ENCODE measurements around the gene KIF13A. TPM values are rescaled to one million over a fixed set of nuclear protein-coding genes. Genes with fewer than 3 reads are reported as not detected.

Gene KIF13A
- total RNA-seq, 1 donor from 2014 or later, result 38.4 TPM

DNA sequence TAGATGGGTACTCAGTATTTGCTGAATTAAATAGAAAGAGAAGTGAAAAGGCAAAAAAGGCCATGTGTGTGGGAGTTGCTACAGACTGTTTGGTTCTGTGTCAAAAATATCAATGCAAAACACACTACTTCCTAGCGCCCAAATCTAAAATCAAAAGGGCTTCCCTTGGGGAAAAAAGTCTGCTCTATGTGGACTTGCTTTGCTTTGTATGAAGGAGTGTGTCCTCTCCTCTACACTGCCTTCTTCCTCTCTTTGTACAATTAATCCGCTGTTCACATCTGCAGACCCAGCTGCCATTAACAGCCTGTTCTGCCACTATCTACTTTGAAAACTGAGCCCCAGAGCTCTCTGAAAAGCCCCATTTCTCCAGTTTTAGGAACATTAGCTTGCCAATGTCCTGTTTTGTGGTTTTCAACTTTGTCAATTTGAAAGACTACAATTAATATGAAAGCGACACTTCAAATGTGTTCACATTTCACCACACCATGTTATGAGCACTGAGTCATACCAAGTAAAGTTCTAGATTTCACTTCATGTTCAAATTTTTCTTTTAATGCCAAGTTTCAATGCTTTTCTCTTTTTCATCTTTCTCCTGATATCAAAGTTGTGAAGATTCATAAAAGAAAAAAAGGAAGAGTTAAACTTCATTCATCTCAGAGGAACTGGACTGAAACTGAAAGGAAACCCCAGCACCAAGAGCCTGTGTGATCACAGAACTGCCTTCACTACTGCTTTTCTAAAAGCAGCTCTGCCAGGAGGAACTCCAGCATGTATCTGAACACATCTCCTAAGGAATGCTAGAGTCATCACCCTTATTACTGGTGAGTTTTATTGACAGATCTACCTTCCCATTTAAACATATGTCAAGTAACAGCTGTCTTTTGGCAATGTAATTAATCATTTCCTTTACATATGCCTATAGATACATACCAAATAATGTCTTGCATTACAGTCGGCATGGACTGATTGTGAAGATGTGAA, 102.6 kb downstream of the KIF13A start:
- DNase-seq (ENCODE audit: low read depth), result peak; percentile 47
- Histone ChIP-seq H3K4me2 (ENCODE audit: low read length) (peak overlapping the region; percentile 24), H3K9me3 (ENCODE audit: insufficient read depth, low read depth, low read length) (no peaks in the 10 kb centered on the region)

DNA sequence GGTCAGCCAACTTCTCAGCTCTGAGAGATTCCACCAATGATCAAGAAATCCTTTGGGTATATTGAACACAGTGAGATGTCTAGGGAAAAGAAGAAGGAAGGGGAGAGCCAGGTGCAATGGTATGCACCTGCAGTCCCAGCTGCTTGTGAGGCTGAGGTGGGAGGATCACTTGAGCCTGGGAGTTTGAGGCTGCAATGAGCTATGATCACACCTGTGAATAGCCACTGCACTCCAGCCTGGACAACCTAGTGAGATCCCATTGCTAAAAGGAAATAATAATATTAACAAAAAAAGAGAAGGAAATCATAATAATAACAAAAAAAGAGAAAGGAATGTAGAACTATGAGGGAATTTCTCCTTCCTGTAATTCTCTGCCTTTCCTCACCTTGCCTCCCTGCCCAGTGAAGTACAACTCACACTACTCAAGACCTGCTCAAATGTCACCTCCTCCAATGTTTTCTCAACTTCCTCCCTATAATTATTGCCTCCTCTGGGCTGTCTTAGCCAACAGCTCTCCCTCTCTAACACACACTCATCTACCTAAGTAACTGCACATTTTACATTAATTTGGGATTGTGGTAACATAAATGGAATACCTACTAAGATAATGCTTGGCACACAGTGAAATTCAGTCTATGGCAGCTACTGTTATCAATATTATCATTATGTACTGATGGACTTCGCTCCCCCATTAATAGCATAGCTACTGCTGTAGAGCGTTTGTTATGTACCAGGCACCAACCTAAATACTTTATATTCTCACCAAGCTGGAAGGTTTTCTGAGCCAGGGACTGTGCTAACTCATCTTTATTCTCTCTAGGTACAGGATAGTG, 103.6 kb downstream of the KIF13A start:
- Histone ChIP-seq H4K20me1 (ENCODE audit: insufficient read depth, low read length) (no peaks in the 10 kb centered on the region), H3K4me2 (ENCODE audit: low read length) (no peak overlapping the region), H2AFZ (ENCODE audit: low read depth, low read length) (no peak overlapping the region), H3K9ac (ENCODE audit: low read length) (no peak overlapping the region), H3K9me3 (ENCODE audit: insufficient read depth, low read depth, low read length) (no peaks in the 10 kb centered on the region), H3K4me3 (ENCODE audit: insufficient read depth, low read depth, low read length) (no peak overlapping the region), H3K27me3 (ENCODE audit: insufficient read depth, low read length) (no peaks in the 10 kb centered on the region), H3K27ac (ENCODE audit: low read depth, low read length) (no peak overlapping the region), H3K4me1 (ENCODE audit: insufficient read depth, low read length) (peaks cover 24% of the 10 kb centered on the region), H3K36me3 (ENCODE audit: insufficient read depth, low read length) (no peaks in the 10 kb centered on the region), H3K79me2 (ENCODE audit: insufficient read depth, low read length) (peaks cover 9% of the 10 kb centered on the region)
- TF ChIP-seq, protein P1, sequence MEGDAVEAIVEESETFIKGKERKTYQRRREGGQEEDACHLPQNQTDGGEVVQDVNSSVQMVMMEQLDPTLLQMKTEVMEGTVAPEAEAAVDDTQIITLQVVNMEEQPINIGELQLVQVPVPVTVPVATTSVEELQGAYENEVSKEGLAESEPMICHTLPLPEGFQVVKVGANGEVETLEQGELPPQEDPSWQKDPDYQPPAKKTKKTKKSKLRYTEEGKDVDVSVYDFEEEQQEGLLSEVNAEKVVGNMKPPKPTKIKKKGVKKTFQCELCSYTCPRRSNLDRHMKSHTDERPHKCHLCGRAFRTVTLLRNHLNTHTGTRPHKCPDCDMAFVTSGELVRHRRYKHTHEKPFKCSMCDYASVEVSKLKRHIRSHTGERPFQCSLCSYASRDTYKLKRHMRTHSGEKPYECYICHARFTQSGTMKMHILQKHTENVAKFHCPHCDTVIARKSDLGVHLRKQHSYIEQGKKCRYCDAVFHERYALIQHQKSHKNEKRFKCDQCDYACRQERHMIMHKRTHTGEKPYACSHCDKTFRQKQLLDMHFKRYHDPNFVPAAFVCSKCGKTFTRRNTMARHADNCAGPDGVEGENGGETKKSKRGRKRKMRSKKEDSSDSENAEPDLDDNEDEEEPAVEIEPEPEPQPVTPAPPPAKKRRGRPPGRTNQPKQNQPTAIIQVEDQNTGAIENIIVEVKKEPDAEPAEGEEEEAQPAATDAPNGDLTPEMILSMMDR (IDR thresholded peaks at IDR 0.05; ENCODE audit: insufficient read depth, low read depth, low read length), result no peak
- no peak for TF ChIP-seq EZH2 (IDR thresholded peaks at IDR 0.05; ENCODE audit: insufficient read depth, low read length)
- no peaks in the 10 kb centered on the region for H3K9me3 Mint-ChIP-seq (ENCODE audit: unreplicated experiment)
- DNase-seq (ENCODE audit: low read depth) (no peak), FAIRE-seq (no peak)
- H3K36me3 Mint-ChIP-seq (ENCODE audit: low read depth, unreplicated experiment), result peaks cover 4% of the 10 kb centered on the region
- peaks cover 18% of the 10 kb centered on the region for H3K4me1 Mint-ChIP-seq (ENCODE audit: low read depth, unreplicated experiment)
- H3K27me3 Mint-ChIP-seq (ENCODE audit: low read depth, unreplicated experiment), result no peaks in the 10 kb centered on the region
- H3K4me3 Mint-ChIP-seq (ENCODE audit: unreplicated experiment), result no peak overlapping the region
- peak overlapping the region; percentile 80 for H3K27ac Mint-ChIP-seq (ENCODE audit: unreplicated experiment)

More for the DNA sequence above, 102.6 kb downstream of the KIF13A start:
- peaks cover 16% of the 10 kb centered on the region for H3K4me1 Mint-ChIP-seq (ENCODE audit: low read depth, unreplicated experiment)
- Histone ChIP-seq H3K4me3 (ENCODE audit: insufficient read depth, low read depth, low read length) (no peak overlapping the region), H2AFZ (ENCODE audit: low read depth, low read length) (no peak overlapping the region), H3K27ac (ENCODE audit: low read depth, low read length) (peak overlapping the region; percentile 0), H3K36me3 (ENCODE audit: insufficient read depth, low read length) (no peaks in the 10 kb centered on the region), H3K4me1 (ENCODE audit: insufficient read depth, low read length) (peaks cover 20% of the 10 kb centered on the region), H3K9ac (ENCODE audit: low read length) (no peak overlapping the region), H3K27me3 (ENCODE audit: insufficient read depth, low read length) (no peaks in the 10 kb centered on the region), H3K79me2 (ENCODE audit: insufficient read depth, low read length) (peaks cover 9% of the 10 kb centered on the region), H4K20me1 (ENCODE audit: insufficient read depth, low read length) (no peaks in the 10 kb centered on the region)
- H3K36me3 Mint-ChIP-seq (ENCODE audit: low read depth, unreplicated experiment), result peaks cover 4% of the 10 kb centered on the region
- peak overlapping the region; percentile 37 for H3K4me3 Mint-ChIP-seq (ENCODE audit: unreplicated experiment)
- no peaks in the 10 kb centered on the region for H3K27me3 Mint-ChIP-seq (ENCODE audit: low read depth, unreplicated experiment)
- peak overlapping the region; percentile 80 for H3K27ac Mint-ChIP-seq (ENCODE audit: unreplicated experiment)
- no peak for TF ChIP-seq EZH2 (IDR thresholded peaks at IDR 0.05; ENCODE audit: insufficient read depth, low read length)
- TF ChIP-seq, protein P1 (IDR thresholded peaks at IDR 0.05; ENCODE audit: insufficient read depth, low read depth, low read length), result no peak
- no peak for FAIRE-seq
- no peaks in the 10 kb centered on the region for H3K9me3 Mint-ChIP-seq (ENCODE audit: unreplicated experiment)
